Spinal cord (tissue), 10 donors: ENCODE data around the gene GPR39. TPM values are rescaled to one million over a fixed set of nuclear protein-coding genes. Genes with fewer than 3 reads are reported as not detected.

Experiments
- DNase-seq, 6 donors: peaks; one replicate each; pipeline versions ENCODE4 v3.0.0 to v3.0.0-alpha.2; 2013 to 2015; ENCODE audit warnings: low spot score in 6 of 6, low read depth in 4 of 6
- H3K27ac ChIP-seq: one replicate; pipeline ENCODE4 v1.5.1; 2013; ENCODE audit warnings: low read depth, low read length, control low read depth
- H3K27me3 ChIP-seq: one replicate; pipeline ENCODE4 v1.6.1; 2013; ENCODE audit warnings: low read length; ENCODE audit not compliant: control insufficient read depth, insufficient read depth
- H3K36me3 ChIP-seq: one replicate; pipeline ENCODE4 v1.6.1; 2013; ENCODE audit warnings: low read length; ENCODE audit not compliant: control insufficient read depth, insufficient read depth
- H3K4me1 ChIP-seq: one replicate; pipeline ENCODE4 v1.6.1; 2013; ENCODE audit warnings: low read length; ENCODE audit not compliant: control insufficient read depth, insufficient read depth
- H3K4me3 ChIP-seq: one replicate; pipeline ENCODE4 v1.5.1; 2013; ENCODE audit warnings: low read depth, low read length, control low read depth
- H3K9me3 ChIP-seq: one replicate; pipeline ENCODE4 v1.6.1; 2013; ENCODE audit warnings: low read length; ENCODE audit not compliant: control insufficient read depth, insufficient read depth
- WGBS: methylation state at CpG from one replicate; pipeline ENCODE4 v1.1.5; 2013; ENCODE audit warnings: missing lambda C conversion rate; ENCODE audit not compliant: insufficient coverage; 5-methylcytosine and 5-hydroxymethylcytosine counted together
- polyA plus RNA-seq, 2 donors: library from polyadenylated mRNA; unstranded; fragments of 120-200 nt; gene quantifications; one replicate each; pipeline ENCODE4 v1.2.1, GENCODE V29; 2013; ENCODE audit not compliant: insufficient read length in 2 of 2
- total RNA-seq, 2 donors: library from RNA; depleted of rRNA in 1 of 2; stranded (reverse); fragments of 120-200 nt in 1 of 2; fragments of >200 nt in 1 of 2; gene quantifications; one replicate each; pipeline versions ENCODE4 v1.2.3 to v1.2.4, GENCODE V29; 2013 to 2014
- donor health status: healthy.

The GPR39 gene
- total and polyA plus RNA-seq, 4 donors = 0.72 to 1.4 (median 1.1) TPM

- DNase-seq = no peak
- no peaks in the 10 kb centered on the region for H3K36me3 ChIP-seq
- no peaks in the 10 kb centered on the region for H3K27me3 ChIP-seq
- H3K27ac ChIP-seq = no peak overlapping the region
- WGBS = 24% methylated on average over 6 of the region's 6 CpGs
- H3K9me3 ChIP-seq = no peaks in the 10 kb centered on the region
- peaks cover 11% of the 10 kb centered on the region for H3K4me1 ChIP-seq
- no peak overlapping the region for H3K4me3 ChIP-seq
These were observed 191.7 kb downstream of the GPR39 start for GRCh38 chr2:132608311-132608710.

- no peaks in the 10 kb centered on the region for H3K27me3 ChIP-seq
- H3K36me3 ChIP-seq = no peaks in the 10 kb centered on the region
- DNase-seq = no peak
- 73% methylated on average over 8 of the region's 8 CpGs for WGBS
- peaks cover 11% of the 10 kb centered on the region for H3K4me1 ChIP-seq
- H3K4me3 ChIP-seq = no peak overlapping the region
- no peak overlapping the region for H3K27ac ChIP-seq
- no peaks in the 10 kb centered on the region for H3K9me3 ChIP-seq
These were observed 192.7 kb downstream of the GPR39 start for GRCh38 chr2:132609101-132609890.

- no peaks in the 10 kb centered on the region for H3K9me3 ChIP-seq
- H3K36me3 ChIP-seq = no peaks in the 10 kb centered on the region
- DNase-seq = no peak
- no peak overlapping the region for H3K4me3 ChIP-seq
- WGBS = 90% methylated on average over 1 of the region's 2 CpGs
- no peaks in the 10 kb centered on the region for H3K27me3 ChIP-seq
- H3K27ac ChIP-seq = no peak overlapping the region
- peaks cover 8% of the 10 kb centered on the region for H3K4me1 ChIP-seq
These were observed 195.1 kb downstream of the GPR39 start for GRCh38 chr2:132611719-132612118.

- H3K9me3 ChIP-seq = no peaks in the 10 kb centered on the region
- no peak for DNase-seq
- 86% methylated on average over 3 of the region's 5 CpGs for WGBS
These were observed 198.9 kb downstream of the GPR39 start for GRCh38 chr2:132615329-132616085.

GRCh38 chr2:132617989-132618388 is 201.4 kb downstream of the GPR39 start:
- H3K27me3 ChIP-seq = no peaks in the 10 kb centered on the region
- peaks cover 8% of the 10 kb centered on the region for H3K4me1 ChIP-seq
- no peak overlapping the region for H3K27ac ChIP-seq
- WGBS = 71% methylated on average over 2 of the region's 3 CpGs
- DNase-seq = no peak
- H3K4me3 ChIP-seq = no peak overlapping the region
- no peaks in the 10 kb centered on the region for H3K9me3 ChIP-seq
- no peaks in the 10 kb centered on the region for H3K36me3 ChIP-seq

More at GRCh38 chr2:132615329-132616085, 198.9 kb downstream of the GPR39 start:
- no peak overlapping the region for H3K27ac ChIP-seq
- H3K4me1 ChIP-seq = peaks cover 8% of the 10 kb centered on the region
- no peaks in the 10 kb centered on the region for H3K36me3 ChIP-seq
- no peaks in the 10 kb centered on the region for H3K27me3 ChIP-seq
- no peak overlapping the region for H3K4me3 ChIP-seq

- 97% methylated on average over 7 of the region's 7 CpGs for WGBS
These were observed 202.1 kb downstream of the GPR39 start for GRCh38 chr2:132618734-132619133.

GRCh38 chr2:132620115-132620514 is 203.5 kb downstream of the GPR39 start:
- 34% methylated on average over 2 of the region's 2 CpGs for WGBS
- Histone ChIP-seq H3K9me3 (peaks cover 2% of the 10 kb centered on the region), H3K36me3 (no peaks in the 10 kb centered on the region), H3K4me1 (peaks cover 8% of the 10 kb centered on the region), H3K27me3 (no peaks in the 10 kb centered on the region), H3K4me3 (no peak overlapping the region), H3K27ac (no peak overlapping the region)
- DNase-seq = peak in 1 of 6 donors; percentile 22

More at GRCh38 chr2:132618734-132619133, 202.1 kb downstream of the GPR39 start:
- DNase-seq = no peak
- H3K4me3 ChIP-seq = no peak overlapping the region
- H3K4me1 ChIP-seq = peaks cover 8% of the 10 kb centered on the region
- no peaks in the 10 kb centered on the region for H3K9me3 ChIP-seq
- H3K36me3 ChIP-seq = no peaks in the 10 kb centered on the region
- H3K27ac ChIP-seq = no peak overlapping the region
- H3K27me3 ChIP-seq = no peaks in the 10 kb centered on the region

- Histone ChIP-seq H3K9me3 (peaks cover 2% of the 10 kb centered on the region), H3K27me3 (no peaks in the 10 kb centered on the region), H3K27ac (no peak overlapping the region), H3K4me1 (peaks cover 8% of the 10 kb centered on the region), H3K36me3 (no peaks in the 10 kb centered on the region), H3K4me3 (no peak overlapping the region)
- WGBS = 70% methylated on average over 6 of the region's 8 CpGs
- no peak for DNase-seq
These were observed 204.7 kb downstream of the GPR39 start for GRCh38 chr2:132621131-132621875.

- Histone ChIP-seq H3K4me1 (peaks cover 8% of the 10 kb centered on the region), H3K27ac (no peak overlapping the region), H3K4me3 (no peak overlapping the region), H3K36me3 (no peaks in the 10 kb centered on the region), H3K9me3 (peaks cover 2% of the 10 kb centered on the region), H3K27me3 (no peaks in the 10 kb centered on the region)
- no peak for DNase-seq
- 92% methylated on average over 5 of the region's 9 CpGs for WGBS
These were observed 206.7 kb downstream of the GPR39 start for GRCh38 chr2:132623096-132623839.
